B cell (primary cell): ENCODE results near the gene TYSND1. TPM values are rescaled to one million over a fixed set of nuclear protein-coding genes. Genes with fewer than 3 reads are reported as not detected.

Experiments
- ATAC-seq: fragments of 200-7000 bp; cut with Tn5 transposase; one replicate; pipeline ENCODE4 v1.10.0; 2021; ENCODE audit warnings: low read depth, mild to moderate bottlenecking, moderate number of reproducible peaks, moderate library complexity
- CTCF ChIA-PET: fragments of 350-600 bp; sonication (Branson Sonifier 250); formaldehyde crosslinking; loops from one replicate; lab custom pipeline; 2021; ENCODE audit warnings: antibody characterized with exemption, inconsistent platforms; lab: Charles Lee
- POLR2A ChIA-PET: fragments of 350-600 bp; sonication (Branson Sonifier 250); formaldehyde crosslinking; loops from one replicate; lab custom pipeline; 2021; ENCODE audit warnings: antibody characterized with exemption; lab: Charles Lee
- DNase-seq: peaks from one replicate; pipeline ENCODE4 v3.0.0; 2013
- H2AFZ ChIP-seq: 2 replicates; pipeline ENCODE4 v1.6.1; 2012; ENCODE audit warnings: mild to moderate bottlenecking, low read depth, low read length; ENCODE audit not compliant: insufficient read depth, poor library complexity, severe bottlenecking
- H3K27ac ChIP-seq, 2 donors: 1 replicate in 1 of 2; 2 replicates in 1 of 2; pipeline ENCODE4 v1.5.1; 2012 to 2013; ENCODE audit warnings: low read length in 2 of 2, mild to moderate bottlenecking in 2 of 2, moderate library complexity in 1 of 2
- H3K27me3 ChIP-seq, 4 experiments: fragments of 200-600 bp in 1 of 4; sonication (generic) in 1 of 4; replicated peaks in 1 of 4; 1 replicate in 2 of 4; 2 replicates in 2 of 4; pipeline versions ENCODE4 v1.6.1 to v1.7.0; 2013 to 2016; ENCODE audit warnings: low read length in 3 of 4, mild to moderate bottlenecking in 2 of 4, mixed read lengths in 1 of 4, moderate library complexity in 1 of 4; ENCODE audit not compliant: insufficient read depth in 4 of 4, control insufficient read depth in 3 of 4; ENCODE audit errors: control extremely low read depth in 1 of 4
- H3K36me3 ChIP-seq, 2 experiments: replicated peaks in 1 of 2; 1 replicate in 1 of 2; 2 replicates in 1 of 2; pipeline versions ENCODE4 v1.6.1 to v1.7.1; 2013; ENCODE audit warnings: low read length in 1 of 2; ENCODE audit not compliant: insufficient read depth in 2 of 2, control insufficient read depth in 1 of 2; ENCODE audit errors: control extremely low read depth in 1 of 2, extremely low read depth in 1 of 2
- H3K4me1 ChIP-seq, 2 donors: fragments of 200-600 bp in 1 of 2; sonication (generic) in 1 of 2; 1 replicate in 1 of 2; 2 replicates in 1 of 2; pipeline versions ENCODE4 v1.5.1 to v1.6.1; 2013 to 2017; ENCODE audit warnings: low read length in 2 of 2; ENCODE audit not compliant: control insufficient read depth in 2 of 2, insufficient read depth in 2 of 2
- H3K4me2 ChIP-seq: replicated peaks from 2 replicates; pipeline ENCODE3; 2012; ENCODE audit warnings: mild to moderate bottlenecking, low read depth, low read length; ENCODE audit not compliant: poor library complexity, severe bottlenecking
- H3K4me3 ChIP-seq, 5 experiments: fragments of 200-600 bp in 1 of 5; sonication (generic) in 1 of 5; 1 replicate in 3 of 5; 2 replicates in 2 of 5; pipeline versions ENCODE4 v1.5.1 to v1.7.0; 2011 to 2016; ENCODE audit warnings: low read length in 4 of 5, mild to moderate bottlenecking in 4 of 5, low read depth in 2 of 5, control low read depth in 1 of 5, moderate library complexity in 1 of 5; ENCODE audit not compliant: insufficient read depth in 1 of 5; ENCODE audit errors: control extremely low read depth in 1 of 5, extremely low read depth in 1 of 5
- H3K79me2 ChIP-seq: fragments of 200-600 bp; sonication (generic); one replicate; pipeline ENCODE4 v1.6.0; 2016; ENCODE audit warnings: low read length; ENCODE audit not compliant: control insufficient read depth, insufficient read depth
- H3K9ac ChIP-seq: fragments of 200-600 bp; sonication (generic); 2 replicates; pipeline ENCODE4 v1.6.1; 2017; ENCODE audit warnings: mild to moderate bottlenecking, low read length, moderate library complexity
- H3K9me3 ChIP-seq, 3 donors: one replicate each; pipeline versions ENCODE4 v1.6.1 to v1.7.1; 2013; ENCODE audit warnings: low read length in 2 of 3; ENCODE audit not compliant: control insufficient read depth in 2 of 3, insufficient read depth in 1 of 3; ENCODE audit errors: control extremely low read depth in 1 of 3
- H4K20me1 ChIP-seq: 2 replicates; pipeline ENCODE4 v1.6.0; 2012; ENCODE audit warnings: mild to moderate bottlenecking, low read length; ENCODE audit not compliant: insufficient read depth, control insufficient read depth, poor library complexity, severe bottlenecking
- H3K27ac Mint-ChIP-seq: one replicate; pipeline ENCODE4 v1.8.0; 2021; ENCODE audit warnings: mixed read lengths
- H3K27me3 Mint-ChIP-seq: one replicate; pipeline ENCODE4 v1.8.0; 2021; ENCODE audit warnings: mixed read lengths
- H3K4me1 Mint-ChIP-seq: one replicate; pipeline ENCODE4 v1.8.0; 2021; ENCODE audit warnings: mixed read lengths
- H3K4me3 Mint-ChIP-seq: one replicate; pipeline ENCODE4 v1.8.0; 2021; ENCODE audit warnings: mixed read lengths
- H3K9me3 Mint-ChIP-seq: one replicate; pipeline ENCODE4 v1.8.0; 2022; ENCODE audit warnings: mixed read lengths; ENCODE audit not compliant: insufficient read depth
- EZH2 ChIP-seq: IDR thresholded peaks from 2 replicates; pipeline ENCODE4 v1.6.1; 2012; ENCODE audit warnings: borderline replicate concordance, low read depth, mild to moderate bottlenecking, moderate library complexity, low read length; ENCODE audit not compliant: insufficient read depth, poor library complexity, severe bottlenecking
- WGBS: methylation state at CpG from one replicate; pipeline ENCODE4 v1.1.5; 2013; ENCODE audit warnings: missing lambda C conversion rate; ENCODE audit not compliant: insufficient coverage; 5-methylcytosine and 5-hydroxymethylcytosine counted together
- intact Hi-C: fragments of 100-400 bp; cut with micrococcal nuclease; formaldehyde crosslinking; loops from one replicate; pipeline ENCODE4 v1.10.0; 2022
- polyA plus RNA-seq: library from polyadenylated mRNA; depleted of rRNA; stranded (reverse); fragments of >200 nt; gene quantifications from 2 replicates; pipeline ENCODE4 v1.2.3, GENCODE V29; 2012
- total RNA-seq, 2 donors: library from RNA; stranded (reverse); fragments of 120-200 nt in 1 of 2; gene quantifications; 1 replicate in 1 of 2; 2 replicates in 1 of 2; pipeline versions ENCODE4 v1.2.3 to v1.2.4, GENCODE V29; 2013 to 2022
- TF ChIP-seq, protein P1 (sequence below): fragments of 200-600 bp; IDR thresholded peaks from one replicate; pipeline ENCODE4 v1.8.0; 2022; ENCODE audit warnings: antibody characterized with exemption, mild to moderate bottlenecking

The TYSND1 gene
- total and polyA plus RNA-seq, 2 donors (not counting 1 experiment from before 2014, with no cell fraction given), result 28.0 to 34.1 TPM

DNA sequence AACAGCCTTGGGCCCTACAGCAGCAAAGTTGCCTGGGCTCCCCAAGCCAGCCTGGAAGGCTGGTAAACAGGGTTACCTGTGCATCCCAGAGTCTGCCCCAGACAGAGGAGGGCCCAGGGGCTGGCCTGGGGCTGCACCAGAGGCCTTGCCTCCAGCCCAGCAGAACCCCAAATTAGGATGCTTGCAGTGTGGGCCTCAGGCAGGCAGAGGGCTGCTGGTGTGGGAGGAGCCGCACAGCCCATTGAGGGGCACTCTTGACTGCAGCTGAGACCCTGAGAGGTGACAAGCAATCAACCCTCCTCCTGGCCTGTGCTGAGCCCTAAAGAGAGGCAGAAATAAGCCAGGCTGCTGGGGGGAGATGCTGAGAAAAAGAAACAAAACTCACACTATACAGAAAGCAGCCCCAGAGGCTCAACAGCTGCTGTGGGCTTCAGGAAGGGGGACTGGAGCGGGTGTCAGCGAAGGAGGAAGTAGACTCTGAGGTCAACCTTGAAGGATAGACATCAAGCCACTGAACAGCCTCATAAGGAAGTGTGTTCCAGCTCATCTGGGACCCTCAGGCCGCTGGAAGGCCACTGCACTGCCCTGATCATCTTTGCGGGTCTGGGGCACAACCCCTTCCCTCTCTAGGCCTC lies 20.5 kb downstream of the TYSND1 start:
- peaks cover 11% of the 10 kb centered on the region for H3K4me1 Mint-ChIP-seq
- Histone ChIP-seq H3K4me2 (no peak overlapping the region), H3K4me1 (peaks cover 0 to 4% of the 10 kb centered on the region in 2 donors), H2AFZ (no peak overlapping the region), H3K9me3 (no peaks in the 10 kb centered on the region), H3K4me3 (no peak overlapping the region), H3K27ac (no peak overlapping the region), H4K20me1 (no peaks in the 10 kb centered on the region), H3K36me3 (no peaks in the 10 kb centered on the region), H3K27me3 (no peaks in the 10 kb centered on the region), H3K79me2 (no peaks in the 10 kb centered on the region), H3K9ac (no peak overlapping the region)
- intact Hi-C loops, result no loop called here
- DNase-seq (no peak), ATAC-seq (no peak)
- H3K27ac Mint-ChIP-seq, result no peak overlapping the region
- ChIA-PET POLR2A (no interaction called here), CTCF (interaction anchor here (1.7 kb wide), 1 partner anchor 10 kb away, joined by 11 read pairs; no protein-coding TSS in a partner anchor)
- no peak overlapping the region for H3K4me3 Mint-ChIP-seq
- TF ChIP-seq, protein P1, sequence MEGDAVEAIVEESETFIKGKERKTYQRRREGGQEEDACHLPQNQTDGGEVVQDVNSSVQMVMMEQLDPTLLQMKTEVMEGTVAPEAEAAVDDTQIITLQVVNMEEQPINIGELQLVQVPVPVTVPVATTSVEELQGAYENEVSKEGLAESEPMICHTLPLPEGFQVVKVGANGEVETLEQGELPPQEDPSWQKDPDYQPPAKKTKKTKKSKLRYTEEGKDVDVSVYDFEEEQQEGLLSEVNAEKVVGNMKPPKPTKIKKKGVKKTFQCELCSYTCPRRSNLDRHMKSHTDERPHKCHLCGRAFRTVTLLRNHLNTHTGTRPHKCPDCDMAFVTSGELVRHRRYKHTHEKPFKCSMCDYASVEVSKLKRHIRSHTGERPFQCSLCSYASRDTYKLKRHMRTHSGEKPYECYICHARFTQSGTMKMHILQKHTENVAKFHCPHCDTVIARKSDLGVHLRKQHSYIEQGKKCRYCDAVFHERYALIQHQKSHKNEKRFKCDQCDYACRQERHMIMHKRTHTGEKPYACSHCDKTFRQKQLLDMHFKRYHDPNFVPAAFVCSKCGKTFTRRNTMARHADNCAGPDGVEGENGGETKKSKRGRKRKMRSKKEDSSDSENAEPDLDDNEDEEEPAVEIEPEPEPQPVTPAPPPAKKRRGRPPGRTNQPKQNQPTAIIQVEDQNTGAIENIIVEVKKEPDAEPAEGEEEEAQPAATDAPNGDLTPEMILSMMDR, result no peak
- TF ChIP-seq EZH2, result no peak
- H3K9me3 Mint-ChIP-seq, result no peaks in the 10 kb centered on the region
- 26% methylated on average over 3 of the region's 5 CpGs for WGBS
- no peaks in the 10 kb centered on the region for H3K27me3 Mint-ChIP-seq

DNA sequence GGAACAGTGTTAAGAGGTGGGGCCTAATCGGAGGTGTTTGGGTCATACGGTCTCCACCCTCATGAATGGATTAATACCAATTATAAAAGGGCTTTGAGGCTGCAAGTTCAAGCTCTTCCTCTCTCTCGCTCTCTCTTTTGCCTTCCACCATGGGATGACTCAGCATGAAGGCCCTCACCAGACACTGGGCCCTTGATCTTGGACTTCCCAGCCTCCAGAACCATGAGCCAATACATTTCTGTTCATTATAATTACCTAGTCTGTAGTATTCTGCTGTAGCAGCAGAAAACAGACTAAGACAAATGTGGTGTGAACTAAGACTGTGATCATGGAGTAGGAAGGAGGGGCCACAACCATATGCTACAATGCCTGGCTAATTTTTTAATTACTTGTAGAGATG lies 21.6 kb downstream of the TYSND1 start:
- H2AFZ ChIP-seq, result no peak overlapping the region
- no peak overlapping the region for H3K4me3 Mint-ChIP-seq
- TF ChIP-seq, protein P1, result no peak
- TF ChIP-seq EZH2, result no peak
- no peak overlapping the region for H3K4me3 ChIP-seq
- H3K79me2 ChIP-seq, result no peaks in the 10 kb centered on the region
- H3K27ac Mint-ChIP-seq, result no peak overlapping the region
- peaks cover 0 to 3% of the 10 kb centered on the region in 2 experiments for H3K36me3 ChIP-seq
- no peak overlapping the region for H3K27ac ChIP-seq
- ChIA-PET POLR2A (no interaction called here), CTCF (no interaction called here)
- no peaks in the 10 kb centered on the region for H3K27me3 Mint-ChIP-seq
- H3K4me1 ChIP-seq, result peaks cover 0 to 4% of the 10 kb centered on the region in 2 donors
- no peaks in the 10 kb centered on the region for H4K20me1 ChIP-seq
- no peaks in the 10 kb centered on the region for H3K9me3 ChIP-seq
- DNase-seq (no peak), ATAC-seq (no peak)
- intact Hi-C loops, result no loop called here
- no peaks in the 10 kb centered on the region for H3K27me3 ChIP-seq
- H3K4me2 ChIP-seq, result no peak overlapping the region
- no peak overlapping the region for H3K9ac ChIP-seq
- WGBS, result no CpG with 5 or more reads among the region's 3 CpGs
- peaks cover 7% of the 10 kb centered on the region for H3K4me1 Mint-ChIP-seq
- no peaks in the 10 kb centered on the region for H3K9me3 Mint-ChIP-seq
